Fibroblast of the conjunctiva (primary cell): ENCODE measurements around the gene CRLF1.
A peak's percentile ranks its signal among the peaks of the same experiment; 100 is the strongest.

Experiments used
- DNase-seq: peaks from one replicate; pipeline ENCODE4 v3.0.0-alpha.2; 2010; ENCODE audit warnings: low read depth

The CRLF1 gene

DNA sequence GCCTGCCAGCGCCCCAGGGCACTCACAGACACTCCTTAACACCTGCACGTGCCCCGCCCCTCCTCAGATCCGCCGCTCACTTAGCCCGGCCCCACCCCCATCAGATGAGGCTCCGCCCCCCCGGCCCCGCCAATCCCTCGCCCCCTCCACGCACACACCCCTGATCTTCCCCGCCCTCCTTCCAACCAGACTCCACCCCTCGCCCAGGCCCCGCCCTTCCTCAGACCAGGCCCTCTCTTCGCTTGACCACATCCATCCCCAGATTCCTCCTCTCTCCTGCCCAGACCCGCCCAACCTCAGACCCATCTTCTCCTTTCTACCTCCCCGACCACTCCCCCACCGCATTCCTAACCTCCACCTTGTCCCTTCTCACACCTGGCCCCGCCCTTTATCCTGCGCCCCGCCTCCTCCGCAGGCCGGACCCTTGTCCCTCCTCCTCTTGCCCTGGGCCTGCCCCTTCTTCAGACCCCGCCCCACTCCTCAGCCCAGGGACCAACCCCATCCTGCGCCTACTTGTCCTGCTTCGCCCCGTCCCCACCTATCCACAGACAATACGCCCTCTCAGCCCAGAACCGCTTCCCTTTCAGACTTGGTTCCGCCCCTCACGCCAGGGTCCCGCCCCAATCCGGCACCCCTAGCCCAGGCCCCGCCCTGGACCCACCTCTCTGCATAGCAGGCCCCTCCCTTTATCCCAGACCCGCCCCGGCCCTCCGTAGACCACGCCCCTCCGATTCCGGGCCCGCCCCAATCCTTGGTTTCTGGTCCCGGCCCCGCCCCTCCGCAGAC is 29.8 kb upstream of the CRLF1 start:
- peak; percentile 92 for DNase-seq

DNA sequence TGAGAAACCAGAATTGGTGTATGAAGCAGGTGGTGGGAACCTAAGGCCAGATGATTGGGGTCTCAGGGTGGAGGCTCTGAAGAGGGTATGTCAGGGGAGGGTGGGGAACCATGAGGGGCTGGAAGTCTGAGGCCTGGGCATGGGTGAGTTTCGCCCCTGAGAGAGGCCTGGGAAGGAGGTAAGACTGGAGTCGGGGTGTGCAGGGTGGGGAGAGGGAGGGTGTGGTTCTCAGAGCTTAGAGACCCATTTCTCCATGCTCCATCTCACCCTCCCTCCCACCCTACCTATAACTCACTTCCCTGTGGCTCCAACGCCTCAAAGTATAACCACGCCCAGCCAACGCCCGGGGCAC is 29.2 kb upstream of the CRLF1 start:
- no peak for DNase-seq

DNA sequence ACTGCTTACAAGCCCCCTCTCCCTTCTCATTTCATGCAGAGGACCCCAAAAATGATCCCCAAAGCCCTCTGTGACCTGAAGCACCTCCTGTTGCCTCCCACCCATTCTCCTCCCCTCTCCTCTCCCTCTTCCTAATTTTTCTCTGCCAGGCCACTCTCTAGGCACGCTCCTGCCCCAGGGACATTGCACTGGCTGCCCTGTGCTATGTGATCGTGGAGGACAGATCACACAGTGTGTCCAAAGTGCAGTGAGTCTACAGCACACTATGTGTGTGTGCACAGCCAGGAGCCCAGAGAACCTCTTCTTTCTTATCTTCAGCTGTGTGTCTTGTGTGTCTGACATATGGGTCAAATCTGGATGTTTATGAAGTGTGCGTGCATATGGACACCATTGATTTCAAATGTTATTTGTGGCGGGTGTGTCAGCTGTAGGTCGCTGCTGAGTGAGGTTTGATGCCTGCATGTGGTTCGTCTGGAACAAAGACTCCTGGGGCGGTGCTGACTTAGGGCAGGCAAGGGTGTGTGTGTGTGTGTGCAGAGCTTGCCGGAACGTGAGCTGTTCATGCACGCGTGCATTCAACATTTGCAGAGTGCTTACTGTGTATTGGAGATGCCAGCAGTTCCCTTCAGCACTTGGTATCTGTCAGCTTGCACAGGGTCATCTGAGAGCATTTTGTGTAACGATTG is 28.2 kb upstream of the CRLF1 start:
- DNase-seq: no peak

DNA sequence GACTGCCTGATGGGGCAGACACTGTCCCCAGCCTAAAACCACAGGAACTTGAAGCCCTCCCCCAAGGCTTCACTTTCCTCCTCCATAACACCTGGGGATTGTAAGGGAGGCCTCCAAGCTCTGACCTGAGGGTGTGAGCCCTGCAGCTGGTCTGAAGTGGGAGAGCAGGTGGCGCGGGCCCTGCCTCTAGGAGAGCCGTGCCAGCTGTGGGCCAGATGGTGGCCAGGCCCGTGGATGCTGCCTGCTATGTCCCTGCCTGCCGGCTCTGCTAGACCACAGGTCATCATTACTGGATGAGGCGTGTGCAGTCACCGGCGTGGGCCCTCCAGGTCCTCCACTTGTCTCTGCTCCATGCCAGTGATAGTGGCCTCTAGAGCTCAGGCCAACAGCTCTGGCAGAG is 26.7 kb upstream of the CRLF1 start:
- no peak for DNase-seq

DNA sequence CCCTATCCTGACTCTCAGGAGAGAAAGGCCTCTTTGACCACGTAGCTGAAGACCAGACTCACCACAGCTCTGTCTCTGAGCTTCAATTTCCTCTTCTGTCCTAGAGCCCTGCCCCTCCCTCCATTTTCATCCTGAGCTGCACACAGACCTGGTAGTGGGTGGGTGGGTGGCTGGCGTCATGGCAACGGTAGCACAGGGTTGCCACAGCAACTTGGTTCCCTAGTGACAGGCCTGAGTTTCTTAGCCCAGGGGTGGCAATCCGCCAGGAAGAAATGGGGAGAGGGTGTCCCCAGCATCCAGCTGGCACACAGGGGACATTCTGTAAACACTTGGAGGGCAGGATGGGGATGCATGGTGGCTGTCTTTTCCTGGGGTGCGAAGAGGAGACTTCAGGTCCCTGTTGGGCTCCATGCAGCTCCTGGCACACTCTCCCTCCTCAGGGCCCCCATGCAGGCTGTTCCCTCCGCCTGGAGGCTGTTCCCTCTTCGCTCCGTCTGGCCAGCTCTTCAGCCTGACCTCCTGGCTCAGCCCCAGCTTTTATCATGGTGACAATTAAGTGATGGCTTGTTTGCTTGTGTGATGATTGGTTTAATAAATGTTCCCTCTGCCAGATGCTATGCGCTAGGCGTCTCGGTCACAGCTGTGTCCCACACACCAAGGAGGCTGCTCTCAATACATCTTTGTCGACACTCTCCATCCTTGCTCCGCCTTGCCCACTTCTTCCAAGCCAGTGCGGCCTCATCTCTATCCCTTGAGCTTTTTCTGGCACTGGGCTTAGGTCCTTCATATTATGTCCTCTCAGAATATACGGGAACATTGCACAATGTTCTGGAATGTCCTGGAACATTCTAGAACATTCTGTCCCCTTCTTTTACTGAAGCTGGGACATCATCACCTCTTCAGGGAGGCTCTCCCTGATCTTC is 22.8 kb upstream of the CRLF1 start:
- DNase-seq: peak; percentile 50

DNA sequence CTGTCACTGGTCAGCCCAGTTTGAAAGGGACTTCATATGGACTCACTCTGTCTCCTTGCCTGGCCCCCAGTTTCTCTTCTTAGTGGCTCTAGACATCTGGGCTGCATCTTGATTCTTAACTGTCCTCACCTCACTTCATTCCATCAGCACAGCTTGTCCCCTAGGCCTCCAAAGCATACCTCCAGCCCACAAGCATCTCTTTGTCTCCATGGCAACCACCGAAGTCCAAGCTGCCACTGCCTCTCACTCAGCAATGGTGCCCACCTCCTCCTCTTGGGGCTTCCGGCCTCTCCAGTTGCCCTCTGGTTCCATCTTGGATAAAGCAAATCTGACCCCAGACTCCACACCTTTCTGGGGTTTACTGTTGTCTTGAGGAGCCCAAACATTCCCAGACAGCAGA is 20.3 kb upstream of the CRLF1 start:
- no peak for DNase-seq

DNA sequence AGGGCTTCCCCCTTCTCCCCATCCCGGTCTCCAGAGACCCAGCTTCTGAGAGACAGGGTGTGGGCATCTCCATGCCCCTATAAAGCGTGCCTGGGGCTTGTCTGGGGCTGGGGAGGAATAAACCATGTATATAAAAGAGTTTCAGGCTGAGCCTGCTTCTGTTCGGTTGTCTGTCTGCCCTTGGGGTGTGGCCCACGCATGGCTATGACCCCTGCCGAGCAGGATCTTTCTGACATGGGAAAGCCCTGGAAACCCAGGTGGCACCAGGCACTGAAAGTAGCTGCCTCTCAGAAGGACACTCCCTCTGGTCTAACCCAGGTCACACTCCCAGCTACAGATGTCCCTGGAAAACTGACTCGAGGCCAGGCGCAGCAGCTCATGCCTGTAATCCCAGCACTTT is 14.3 kb upstream of the CRLF1 start:
- no peak for DNase-seq

DNA sequence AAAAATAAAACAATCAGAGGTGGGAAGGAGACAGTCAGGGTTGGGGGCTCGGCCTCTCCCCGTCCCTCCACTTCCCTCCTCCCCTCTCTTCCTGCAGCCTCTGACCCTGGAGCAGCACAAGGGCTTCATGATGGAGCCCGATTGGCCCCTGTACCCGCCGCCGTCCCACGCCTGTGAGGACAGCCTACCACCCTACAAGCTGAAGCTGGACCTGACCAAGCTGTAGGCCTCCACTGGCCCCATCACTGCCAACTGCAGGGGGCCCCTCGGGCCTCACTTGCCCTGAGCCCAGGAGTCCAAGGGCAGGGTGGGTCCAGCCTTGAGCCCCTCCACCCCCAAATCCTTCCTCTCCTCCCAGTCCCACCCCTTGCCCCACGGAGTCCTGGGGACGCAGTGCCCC is 13.7 kb upstream of the CRLF1 start:
- no peak for DNase-seq

DNA sequence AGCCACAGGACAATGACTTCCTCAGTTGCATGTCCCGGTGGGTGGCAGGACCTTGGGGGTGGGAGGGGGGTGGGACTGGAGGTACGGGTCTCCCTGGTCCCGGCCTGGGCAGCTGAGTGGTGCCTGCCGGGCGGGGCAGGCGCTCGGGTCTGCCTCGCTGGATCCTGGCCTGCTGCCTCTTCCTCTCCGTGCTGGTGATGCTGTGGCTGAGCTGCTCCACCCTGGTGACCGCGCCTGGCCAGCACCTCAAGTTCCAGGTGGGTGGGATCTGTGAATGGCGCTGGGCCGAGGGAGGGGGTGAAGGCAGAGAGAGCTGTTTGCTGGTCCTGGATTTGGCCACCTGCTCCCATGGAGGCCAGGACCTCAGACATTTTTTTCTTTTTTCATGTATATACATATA is 11.6 kb upstream of the CRLF1 start:
- DNase-seq: no peak

DNA sequence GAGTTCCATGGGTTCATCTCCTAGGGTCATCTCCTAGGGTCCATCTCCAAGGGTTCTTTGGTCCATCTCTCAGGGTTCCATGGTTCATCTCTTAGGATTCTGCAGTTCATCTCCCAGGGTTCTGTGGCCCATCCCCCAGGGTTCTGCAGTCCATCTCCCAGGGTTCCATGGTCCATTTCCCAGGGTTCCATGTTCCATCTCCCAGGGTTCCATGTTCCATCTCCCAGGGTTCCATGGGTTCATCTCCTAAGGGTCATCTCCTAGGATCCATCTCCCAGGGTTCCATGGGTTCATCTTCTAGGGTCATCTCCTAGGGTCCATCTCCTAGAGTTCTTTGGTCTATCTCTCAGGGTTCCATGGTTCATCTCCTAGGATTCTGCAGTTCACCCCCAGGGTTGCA is 11.0 kb upstream of the CRLF1 start:
- no peak for DNase-seq

DNA sequence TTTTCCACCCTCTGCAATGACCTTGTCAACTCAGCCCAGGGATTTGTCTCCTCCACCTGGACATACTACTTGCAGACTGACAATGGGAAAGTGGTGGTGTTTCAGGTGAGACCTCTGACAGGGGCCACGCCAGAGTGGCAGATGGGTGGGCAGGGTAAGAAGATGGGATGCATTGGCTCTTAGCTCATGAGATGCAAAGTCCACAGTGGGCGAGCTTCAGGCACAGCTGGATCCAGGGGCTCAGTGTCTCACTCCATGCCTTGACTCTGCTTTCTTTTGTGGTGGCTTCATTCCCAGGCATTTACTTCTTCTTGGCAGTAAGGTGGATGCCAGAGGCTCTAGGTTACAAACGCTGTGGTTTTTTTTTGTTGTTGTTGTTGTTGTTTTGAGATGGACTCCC is 9.4 kb upstream of the CRLF1 start:
- DNase-seq: no peak

DNA sequence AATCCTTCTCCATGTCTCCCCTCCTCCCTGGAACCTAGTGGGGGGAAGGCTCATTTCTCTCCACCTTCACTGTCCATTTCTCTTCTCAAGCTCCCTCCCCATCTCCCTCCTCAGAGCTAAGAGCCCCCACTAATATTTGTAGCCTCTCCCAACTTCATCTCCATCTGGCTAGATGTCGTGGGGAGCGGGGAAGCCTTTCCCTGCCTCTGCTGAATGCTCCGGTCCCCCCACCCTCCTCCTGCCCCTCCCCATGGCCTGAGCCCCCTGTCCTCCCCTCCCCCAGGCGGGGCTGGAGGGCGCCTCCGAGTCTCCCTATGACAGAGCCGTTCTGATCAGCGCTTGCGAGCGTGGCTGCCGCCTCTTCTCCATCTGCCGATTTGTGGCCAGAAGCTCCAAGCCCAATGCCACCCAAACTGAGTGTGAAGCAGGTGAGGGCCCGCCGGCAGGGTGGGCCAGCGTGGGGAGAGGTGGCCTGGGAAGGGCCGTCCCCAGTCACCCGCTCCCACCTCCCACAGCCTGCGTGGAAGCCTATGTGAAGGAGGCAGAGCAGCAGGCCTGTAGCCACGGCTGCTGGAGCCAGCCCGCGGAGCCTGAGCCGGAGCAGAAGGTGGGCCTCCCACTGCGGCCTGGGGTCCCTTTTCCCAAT is 7.1 kb upstream of the CRLF1 start:
- DNase-seq: no peak

DNA sequence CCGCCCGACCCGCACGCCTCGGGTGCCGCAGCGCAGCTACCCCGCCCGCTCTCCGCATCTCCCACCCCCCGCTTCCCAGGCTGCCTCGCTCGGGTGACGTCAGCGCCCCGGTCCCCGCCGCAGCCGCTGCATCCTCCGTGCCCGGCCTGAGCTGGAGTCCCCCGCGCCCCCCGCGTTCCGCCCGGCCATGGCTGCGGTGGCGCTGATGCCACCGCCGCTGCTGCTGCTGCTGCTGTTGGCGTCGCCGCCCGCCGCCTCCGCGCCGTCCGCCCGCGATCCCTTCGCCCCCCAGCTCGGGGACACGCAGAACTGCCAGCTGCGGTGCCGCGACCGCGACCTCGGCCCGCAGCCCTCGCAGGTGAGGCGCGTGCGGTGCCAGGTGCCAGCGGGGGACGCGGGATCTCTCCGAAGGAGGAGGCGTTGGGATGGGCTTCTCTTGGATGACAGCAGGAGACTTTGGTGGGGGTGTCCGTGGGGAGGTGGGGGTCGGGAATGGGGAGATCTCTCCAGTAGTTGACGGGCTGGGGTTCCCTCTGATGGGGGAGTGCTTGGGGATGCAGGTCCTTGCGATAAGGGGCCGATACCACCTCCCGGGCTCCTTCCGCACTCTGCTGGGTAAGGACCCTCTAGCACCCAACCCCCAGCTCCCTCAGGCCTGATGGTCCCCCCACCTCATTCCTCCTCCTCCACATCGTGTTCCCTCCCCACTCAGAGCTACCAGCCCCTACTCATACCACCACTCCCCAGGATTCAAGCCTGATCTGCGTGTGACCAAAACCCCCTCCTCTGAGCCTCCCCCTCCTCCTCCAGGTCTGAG is 6.4 kb upstream of the CRLF1 start, which contains the start of gene TMEM59L:
Gene TMEM59L, plus strand, starts transcription at position 99 of the 817 bp plus-strand sequence. Its CDS starts 89 bp downstream, at position 188.
- no peak for DNase-seq

DNA sequence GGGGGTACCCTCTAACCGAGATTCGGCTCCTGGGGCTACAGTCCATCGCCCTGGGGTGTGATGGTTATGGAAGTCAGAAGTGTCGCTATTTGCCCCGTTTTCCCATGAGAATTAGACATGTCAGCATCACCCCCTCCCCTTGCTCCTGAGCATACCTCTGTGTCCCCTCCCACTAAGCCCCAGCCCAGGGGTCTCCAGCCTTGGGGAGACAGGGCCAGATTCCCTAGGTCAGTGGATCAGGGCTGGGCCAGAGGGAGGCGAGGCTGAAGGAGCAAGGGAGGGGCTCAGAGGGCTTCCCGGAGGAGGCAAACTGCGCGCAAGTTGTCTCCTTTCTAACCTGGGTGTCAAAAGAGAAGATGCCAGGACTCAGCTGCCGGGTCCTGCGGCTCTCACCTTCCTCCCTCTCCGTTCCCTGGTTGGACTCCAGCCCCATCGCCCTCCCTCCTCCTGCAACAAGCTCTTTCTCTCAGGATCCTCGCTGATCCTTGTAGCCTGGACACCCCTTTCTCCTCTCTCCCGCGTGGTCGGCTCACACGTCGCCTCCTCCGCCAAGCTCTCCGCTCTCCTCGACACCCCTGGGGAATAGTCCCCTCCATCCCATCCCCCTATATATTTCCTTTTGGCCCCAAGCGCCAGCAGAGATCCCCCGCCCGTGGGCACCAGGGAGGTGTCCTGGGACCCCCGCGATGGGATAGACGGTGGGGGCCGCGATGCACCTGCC is 5.6 kb upstream of the CRLF1 start:
- DNase-seq: no peak

DNA sequence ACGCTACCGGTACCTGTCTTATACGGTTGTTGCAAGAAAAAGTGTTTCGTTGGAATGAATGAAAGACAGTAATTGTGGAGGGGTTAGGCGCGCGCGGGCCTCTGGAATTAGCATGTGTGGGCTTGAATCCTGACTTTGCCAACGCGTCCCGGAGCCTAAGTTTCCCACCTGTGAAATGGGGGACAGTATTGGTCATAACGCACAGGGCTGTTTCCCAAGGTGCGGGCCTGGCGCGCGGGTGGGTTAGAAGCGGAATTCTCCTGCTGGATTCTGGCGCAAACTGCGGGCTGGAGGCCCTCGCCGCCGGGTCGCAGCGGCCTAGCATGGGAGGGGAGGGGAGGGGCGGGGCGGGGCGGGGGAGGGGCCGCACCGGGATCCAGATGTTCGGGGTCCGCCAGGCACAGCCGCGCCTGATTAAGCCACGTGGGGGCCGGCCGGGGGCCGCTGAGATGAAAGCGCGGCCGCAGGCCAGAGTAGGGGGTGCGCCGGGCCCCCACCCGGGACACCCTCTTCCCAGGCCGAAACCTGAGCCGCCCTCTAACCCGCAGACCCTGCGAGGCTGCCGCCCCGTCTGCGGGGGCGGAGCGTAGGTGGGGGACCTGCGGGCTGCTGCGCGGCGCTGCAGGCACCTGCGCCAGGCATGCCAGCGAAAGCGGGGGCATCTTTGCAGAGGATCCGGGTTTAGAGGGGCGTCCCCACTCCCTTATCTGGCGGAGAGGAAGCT is 4.9 kb upstream of the CRLF1 start:
- DNase-seq: no peak

DNA sequence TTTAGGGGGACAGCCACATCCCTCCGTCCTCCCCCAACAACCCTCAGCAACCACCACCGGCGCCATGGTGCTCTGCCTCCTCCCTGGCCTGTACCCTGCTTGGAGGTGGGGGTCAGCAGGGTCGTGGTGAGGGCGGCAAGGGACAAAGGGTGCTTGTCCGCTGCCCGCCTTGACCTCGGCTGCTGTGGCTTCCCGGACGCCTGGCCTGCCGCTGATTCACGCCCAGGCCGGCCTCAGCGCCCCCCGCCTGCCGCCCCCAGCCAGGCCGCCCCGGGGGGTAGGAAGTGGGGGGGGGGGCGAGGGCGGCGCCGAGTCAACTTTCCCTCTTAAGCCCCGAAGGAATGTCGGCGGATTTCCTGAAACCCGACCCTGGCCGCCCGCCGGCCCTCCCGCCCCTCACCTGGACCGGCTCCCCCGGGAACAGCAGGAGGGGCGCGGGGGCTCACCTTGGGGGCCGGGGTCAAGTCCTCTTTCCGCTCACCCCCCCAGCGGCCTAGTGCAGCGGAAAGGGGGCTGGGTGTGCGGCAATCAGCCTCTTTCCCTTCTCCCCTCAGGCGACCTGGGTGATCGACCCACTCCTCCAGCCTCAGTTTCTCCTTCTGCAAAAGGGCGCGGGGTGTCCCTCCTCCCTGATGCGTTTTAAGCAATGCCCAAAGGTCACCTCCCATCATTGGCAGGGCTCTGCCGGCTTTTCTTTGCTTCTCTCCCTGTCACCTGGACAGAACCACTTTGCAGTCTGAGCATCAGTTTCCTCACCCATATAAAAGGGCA is 4.1 kb upstream of the CRLF1 start:
- no peak for DNase-seq

DNA sequence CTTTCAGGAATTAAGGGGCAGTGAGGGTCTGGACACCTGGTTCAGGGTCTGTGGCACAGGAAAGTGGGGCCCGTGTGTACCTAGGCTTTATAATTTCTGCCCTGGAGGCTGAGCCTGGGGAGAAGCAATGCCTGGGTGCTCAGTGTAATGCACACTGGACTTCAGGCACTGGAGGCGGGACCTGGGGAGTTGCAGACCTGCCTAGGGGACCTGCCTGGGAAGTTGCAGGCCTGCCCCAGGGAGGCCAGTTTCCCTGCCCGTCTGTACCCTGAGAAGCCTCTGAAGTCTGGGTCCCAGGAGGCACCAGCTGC is 3.6 kb upstream of the CRLF1 start:
- no peak for DNase-seq

DNA sequence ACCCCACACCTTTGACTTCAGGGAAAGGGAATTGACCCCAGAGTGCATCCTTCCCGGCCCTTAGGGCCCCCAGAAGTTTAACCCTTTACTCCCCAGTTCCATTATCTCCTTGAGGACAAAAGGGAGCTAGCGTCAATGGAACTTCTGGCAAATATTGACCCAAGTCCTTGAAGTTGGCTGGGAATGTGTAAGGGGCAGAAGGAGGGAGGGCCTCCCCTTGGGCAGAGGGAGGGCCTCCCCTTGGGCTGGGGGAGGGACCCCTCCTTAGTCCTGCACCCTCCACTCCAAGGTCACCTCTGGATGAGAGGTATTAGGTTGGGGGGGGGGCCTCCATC is 3.1 kb upstream of the CRLF1 start:
- no peak for DNase-seq
